ENCODE measurements around the gene ALG2. TPM values are rescaled to one million over a fixed set of nuclear protein-coding genes. Genes with fewer than 3 reads are reported as not detected.

Gene ALG2
- polyA plus RNA-seq, 3 donors = 15.9 to 25.5 (median 23.6) TPM

GRCh38 chr9:99176527-99177013 is 45.2 kb downstream of the ALG2 start:
- Histone ChIP-seq H3K9me3 (replicated peaks in 1 of 2; ENCODE audit: control insufficient read depth in 1 of 2, insufficient read depth in 1 of 2, low read length in 2 of 2) (no peaks in the 10 kb centered on the region), H3K4me1 (ENCODE audit: control insufficient read depth in 1 of 2, insufficient read depth in 2 of 2, low read length in 2 of 2) (peaks cover under 1 to 2% of the 10 kb centered on the region in 2 donors), H3K79me2 (ENCODE audit: insufficient read depth, low read length) (no peaks in the 10 kb centered on the region), H3K9ac (ENCODE audit: insufficient read depth, low read length, poor library complexity, severe bottlenecking) (no peak overlapping the region), H3K4me3 (replicated peaks in 1 of 3; ENCODE audit: low read depth in 2 of 3, low read length in 3 of 3) (no peak overlapping the region), H3K27ac (ENCODE audit: low read depth in 1 of 2, low read length in 2 of 2) (no peak overlapping the region), H3K4me2 (replicated peaks; ENCODE audit: extremely low read depth, low read length, poor library complexity, severe bottlenecking) (no peak overlapping the region), H2AFZ (ENCODE audit: insufficient read depth, low read depth, low read length, poor library complexity, severe bottlenecking) (no peak overlapping the region), H3K36me3 (replicated peaks in 1 of 2; ENCODE audit: control insufficient read depth in 1 of 2, insufficient read depth in 2 of 2, low read length in 2 of 2) (no peaks in the 10 kb centered on the region), H4K20me1 (ENCODE audit: insufficient read depth, low read length) (no peaks in the 10 kb centered on the region), H3K27me3 (ENCODE audit: control insufficient read depth in 2 of 2, insufficient read depth in 2 of 2, low read length in 2 of 2) (no peaks in the 10 kb centered on the region)
- peaks cover 5% of the 10 kb centered on the region for H3K4me1 Mint-ChIP-seq
- TF ChIP-seq CTCF (IDR thresholded peaks at IDR 0.05) = no peak
- intact Hi-C loops (cut with micrococcal nuclease) = no loop called here
- 96% methylated on average over 4 of the region's 4 CpGs for WGBS (ENCODE audit: insufficient coverage)
- H3K36me3 Mint-ChIP-seq = no peaks in the 10 kb centered on the region
- no peak overlapping the region for H3K27ac Mint-ChIP-seq
- no peak for DNase-seq
- no peaks in the 10 kb centered on the region for H3K9me3 Mint-ChIP-seq
- no peaks in the 10 kb centered on the region for H3K27me3 Mint-ChIP-seq (ENCODE audit: low read depth in 3 of 3)
- H3K4me3 Mint-ChIP-seq = no peak overlapping the region

- WGBS (ENCODE audit: insufficient coverage) = 87% methylated on average over 3 of the region's 10 CpGs
- no peak for DNase-seq
- H2AFZ ChIP-seq (ENCODE audit: insufficient read depth, low read depth, low read length, poor library complexity, severe bottlenecking) = no peak overlapping the region
- Mint-ChIP-seq H3K36me3 (no peaks in the 10 kb centered on the region), H3K4me3 (peak overlapping the region in 1 of 2 donors; percentile 47), H3K27me3 (ENCODE audit: low read depth in 3 of 3) (no peaks in the 10 kb centered on the region), H3K4me1 (no peaks in the 10 kb centered on the region), H3K9me3 (no peaks in the 10 kb centered on the region), H3K27ac (peak overlapping the region in 1 of 7 donors; percentile 8)
- TF ChIP-seq CTCF (IDR thresholded peaks at IDR 0.05) = no peak
- no peak overlapping the region for H3K4me2 ChIP-seq (replicated peaks; ENCODE audit: extremely low read depth, low read length, poor library complexity, severe bottlenecking)
- no peaks in the 10 kb centered on the region for H3K79me2 ChIP-seq (ENCODE audit: insufficient read depth, low read length)
- intact Hi-C loops (cut with micrococcal nuclease) = no loop called here
- H3K9ac ChIP-seq (ENCODE audit: insufficient read depth, low read length, poor library complexity, severe bottlenecking) = no peak overlapping the region
- H3K9me3 ChIP-seq (replicated peaks in 1 of 2; ENCODE audit: control insufficient read depth in 1 of 2, insufficient read depth in 1 of 2, low read length in 2 of 2) = no peaks in the 10 kb centered on the region
- H3K4me1 ChIP-seq (ENCODE audit: control insufficient read depth in 1 of 2, insufficient read depth in 2 of 2, low read length in 2 of 2) = no peaks in the 10 kb centered on the region
- H3K27me3 ChIP-seq (ENCODE audit: control insufficient read depth in 2 of 2, insufficient read depth in 2 of 2, low read length in 2 of 2) = no peaks in the 10 kb centered on the region
- no peak overlapping the region for H3K27ac ChIP-seq (ENCODE audit: low read depth in 1 of 2, low read length in 2 of 2)
- H3K36me3 ChIP-seq (replicated peaks in 1 of 2; ENCODE audit: control insufficient read depth in 1 of 2, insufficient read depth in 2 of 2, low read length in 2 of 2) = no peaks in the 10 kb centered on the region
- no peak overlapping the region for H3K4me3 ChIP-seq (replicated peaks in 1 of 3; ENCODE audit: low read depth in 2 of 3, low read length in 3 of 3)
- H4K20me1 ChIP-seq (ENCODE audit: insufficient read depth, low read length) = no peaks in the 10 kb centered on the region
Observed at GRCh38 chr9:99173570-99174504, 47.9 kb downstream of the ALG2 start.
